ENCODE measurements around the gene KRT75.

The KRT75 gene

GRCh38 chr12:52401926-52402325 is 32.2 kb downstream of the KRT75 start:
- DNase-seq, result no peak
- TF ChIP-seq POLR2A (IDR thresholded peaks at IDR 0.05; ENCODE audit: low read length) (no peak), GATA1 (IDR thresholded peaks at IDR 0.05; ENCODE audit: low read depth, low read length) (no peak)

DNA sequence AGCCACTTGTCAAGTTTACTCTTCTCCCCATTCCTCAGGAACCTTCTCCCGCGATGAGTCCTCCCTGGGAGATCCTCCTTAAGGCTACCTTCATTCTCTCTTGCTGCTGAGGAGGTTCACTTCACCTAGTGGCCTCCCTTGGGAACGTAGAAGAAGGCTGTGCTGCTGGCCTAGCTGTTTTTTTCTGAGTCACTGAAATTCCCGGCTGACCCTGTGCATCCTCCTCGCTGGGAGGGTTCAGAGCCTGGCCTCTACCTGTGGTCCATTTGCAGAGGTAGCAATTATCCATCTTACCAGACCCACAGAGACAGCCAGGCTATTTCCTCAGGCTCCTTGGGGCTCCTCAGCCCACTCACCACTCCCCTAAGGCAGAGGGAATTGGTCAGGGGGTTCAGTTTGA is 32.6 kb downstream of the KRT75 start:
- TF ChIP-seq GATA1 (IDR thresholded peaks at IDR 0.05; ENCODE audit: low read depth, low read length) (no peak), POLR2A (IDR thresholded peaks at IDR 0.05; ENCODE audit: low read length) (no peak)
- DNase-seq, result no peak

DNA sequence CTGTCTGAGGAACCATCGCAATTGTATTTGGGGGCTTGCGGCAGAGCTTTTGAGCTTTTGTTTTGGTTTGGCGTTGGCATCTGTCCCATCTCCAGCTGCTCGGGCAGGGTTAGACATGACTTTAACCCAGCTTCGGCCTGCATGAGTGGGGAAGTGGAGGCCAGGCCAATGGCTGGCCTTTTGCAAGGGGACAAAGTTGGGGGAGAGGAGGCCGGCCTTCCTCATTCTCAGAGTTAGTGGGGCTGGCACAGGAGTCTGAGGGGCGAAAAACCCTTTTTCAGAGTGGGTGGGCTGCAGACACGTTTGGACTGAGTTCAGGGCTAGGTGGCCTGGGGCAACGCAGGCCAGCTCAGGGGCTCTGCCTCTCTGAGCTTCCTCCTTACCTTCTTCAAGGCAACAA is 33.3 kb downstream of the KRT75 start:
- TF ChIP-seq GATA1 (IDR thresholded peaks at IDR 0.05; ENCODE audit: low read depth, low read length) (no peak), POLR2A (IDR thresholded peaks at IDR 0.05; ENCODE audit: low read length) (no peak)
- DNase-seq, result no peak

GRCh38 chr12:52399756-52400155 is 34.4 kb downstream of the KRT75 start:
- no peak for TF ChIP-seq GATA1 (IDR thresholded peaks at IDR 0.05; ENCODE audit: low read depth, low read length)
- TF ChIP-seq POLR2A (IDR thresholded peaks at IDR 0.05; ENCODE audit: low read length), result no peak
- DNase-seq, result no peak

DNA sequence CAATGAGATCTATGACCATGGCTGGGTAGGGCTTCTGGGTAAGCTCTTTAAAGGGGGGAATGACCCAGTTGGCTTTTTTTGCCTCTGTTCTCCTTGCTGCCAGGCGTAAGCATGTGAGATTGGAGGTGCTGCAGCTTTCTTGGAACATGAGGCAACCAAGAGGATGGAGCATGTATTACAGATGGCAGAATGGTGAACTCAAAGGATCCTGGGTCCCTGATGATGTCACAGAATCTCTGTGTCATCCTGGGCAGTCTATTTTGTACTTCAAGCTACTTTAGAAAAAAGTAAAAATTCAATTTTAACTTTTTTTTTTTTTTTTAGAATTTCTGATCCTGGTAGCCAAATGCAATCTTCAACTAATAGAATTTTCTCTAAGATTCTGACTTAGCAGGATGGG is 36.0 kb downstream of the KRT75 start:
- DNase-seq, result no peak
- TF ChIP-seq POLR2A (IDR thresholded peaks at IDR 0.05; ENCODE audit: low read length) (no peak), GATA1 (IDR thresholded peaks at IDR 0.05; ENCODE audit: low read depth, low read length) (no peak)

DNA sequence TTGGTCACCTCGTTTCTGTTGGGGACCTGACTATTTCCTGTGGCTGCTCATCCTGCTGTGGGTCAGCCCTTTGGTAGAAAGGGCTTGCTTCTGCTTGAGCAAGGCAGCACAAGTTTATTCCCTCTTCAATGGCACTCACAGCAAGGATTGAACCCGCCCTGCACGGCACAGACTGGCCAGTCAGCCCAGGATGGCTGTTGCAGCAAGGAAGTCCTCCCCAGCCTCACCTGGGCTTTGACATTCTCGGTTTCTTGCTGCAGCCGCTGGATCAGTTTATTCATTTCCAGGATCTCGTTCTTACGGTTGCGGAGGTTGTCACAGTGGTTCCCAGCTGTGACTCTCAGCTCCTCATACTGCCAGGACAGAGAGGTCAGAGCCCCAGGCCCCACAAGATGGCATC is 37.5 kb downstream of the KRT75 start:
- TF ChIP-seq POLR2A (IDR thresholded peaks at IDR 0.05; ENCODE audit: low read length) (no peak), GATA1 (IDR thresholded peaks at IDR 0.05; ENCODE audit: low read depth, low read length) (no peak)
- DNase-seq, result no peak

DNA sequence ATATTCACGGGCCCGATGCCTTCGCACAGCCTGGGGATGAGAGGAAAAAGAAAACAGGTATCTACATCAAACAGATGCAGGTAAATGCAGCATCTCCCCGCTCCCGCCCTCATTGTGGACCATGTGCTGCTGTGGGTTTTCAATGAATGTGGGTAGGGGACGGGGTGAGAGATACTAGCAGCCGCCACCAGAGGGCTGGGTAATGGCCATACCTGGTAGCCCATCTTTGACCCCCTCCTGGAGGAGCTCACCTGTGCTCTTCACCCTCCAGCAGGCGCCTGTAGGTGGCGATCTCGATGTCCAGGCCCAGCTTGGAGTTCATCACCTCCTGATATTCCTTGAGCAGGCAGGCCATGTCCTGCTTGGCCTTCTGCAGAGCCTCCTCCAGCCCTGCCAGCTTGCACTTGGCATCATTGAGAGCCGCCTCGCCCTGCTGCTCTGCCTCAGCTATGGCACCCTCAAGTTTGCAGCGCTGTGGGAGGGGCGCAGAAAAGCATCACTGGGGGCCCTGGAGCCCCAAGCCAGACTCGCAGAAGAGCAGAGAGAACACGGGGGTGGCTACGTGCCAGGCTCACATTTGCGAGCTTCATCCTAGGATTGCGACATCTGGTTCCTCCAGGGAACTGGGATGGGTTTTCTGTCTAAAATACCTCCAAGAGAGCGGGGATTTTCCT is 38.3 kb downstream of the KRT75 start:
- TF ChIP-seq GATA1 (IDR thresholded peaks at IDR 0.05; ENCODE audit: low read depth, low read length) (no peak), POLR2A (IDR thresholded peaks at IDR 0.05; ENCODE audit: low read length) (no peak)
- DNase-seq, result peak in 1 of 2 experiments; percentile 5

- TF ChIP-seq POLR2A (IDR thresholded peaks at IDR 0.05; ENCODE audit: low read length) (no peak), GATA1 (IDR thresholded peaks at IDR 0.05; ENCODE audit: low read depth, low read length) (no peak)
- no peak for DNase-seq
Observed at GRCh38 chr12:52394836-52395405, 39.2 kb downstream of the KRT75 start.

DNA sequence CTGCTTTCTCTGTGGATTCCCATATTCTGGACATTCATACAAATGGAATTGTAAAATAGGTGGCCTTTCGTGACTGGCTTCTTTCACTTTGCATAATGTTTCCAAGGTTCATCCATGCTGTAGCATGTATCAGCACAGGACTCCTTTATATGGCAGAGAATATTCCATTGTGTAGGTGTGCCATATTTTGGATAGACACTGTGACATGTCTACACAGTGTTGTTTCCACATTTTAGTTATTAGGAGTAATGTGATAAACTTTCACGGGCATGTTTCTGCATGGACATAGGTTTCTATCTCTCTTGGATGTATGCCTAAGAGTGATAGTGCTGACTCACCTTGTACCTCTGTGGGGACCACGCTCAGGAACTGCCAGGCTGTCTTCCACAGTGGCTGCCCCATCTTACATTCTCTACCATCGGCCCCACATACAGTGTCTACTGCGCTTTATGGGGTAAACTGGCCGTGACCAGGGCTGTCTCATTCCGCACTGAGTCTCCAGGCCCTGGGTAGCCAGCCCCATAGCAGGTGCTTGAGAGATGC is 41.6 kb downstream of the KRT75 start:
- no peak for DNase-seq
- TF ChIP-seq POLR2A (IDR thresholded peaks at IDR 0.05; ENCODE audit: low read length) (no peak), GATA1 (IDR thresholded peaks at IDR 0.05; ENCODE audit: low read depth, low read length) (no peak)

DNA sequence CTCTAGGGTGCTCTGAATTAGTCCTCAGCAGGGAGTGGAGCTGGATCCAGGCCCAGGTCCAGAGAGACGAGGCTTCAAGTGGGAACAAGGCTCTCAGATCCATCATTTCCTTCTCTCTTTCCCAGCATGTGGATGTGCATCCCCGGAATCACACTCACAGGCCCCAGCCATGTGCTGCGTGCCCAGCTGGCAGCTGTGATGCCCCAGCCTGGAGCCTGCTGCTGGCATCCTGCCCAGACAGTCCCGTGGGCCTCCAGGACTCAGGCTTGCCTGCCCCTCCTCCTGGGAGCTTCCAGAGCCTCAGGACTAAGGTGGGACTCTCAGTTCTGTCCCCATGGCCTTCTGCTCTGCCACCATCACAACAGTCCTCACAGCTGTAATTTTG is 42.6 kb downstream of the KRT75 start:
- TF ChIP-seq POLR2A (IDR thresholded peaks at IDR 0.05; ENCODE audit: low read length) (no peak), GATA1 (IDR thresholded peaks at IDR 0.05; ENCODE audit: low read depth, low read length) (no peak)
- no peak for DNase-seq

GRCh38 chr12:52390739-52391617 is 43.2 kb downstream of the KRT75 start:
- TF ChIP-seq POLR2A (IDR thresholded peaks at IDR 0.05; ENCODE audit: low read length), result no peak
- no peak for TF ChIP-seq GATA1 (IDR thresholded peaks at IDR 0.05; ENCODE audit: low read depth, low read length)
- peak in 1 of 2 experiments; percentile 38 for DNase-seq

GRCh38 chr12:52389313-52390207 is 44.6 kb downstream of the KRT75 start:
- no peak for DNase-seq
- TF ChIP-seq GATA1 (IDR thresholded peaks at IDR 0.05; ENCODE audit: low read depth, low read length) (no peak), POLR2A (IDR thresholded peaks at IDR 0.05; ENCODE audit: low read length) (no peak)

DNA sequence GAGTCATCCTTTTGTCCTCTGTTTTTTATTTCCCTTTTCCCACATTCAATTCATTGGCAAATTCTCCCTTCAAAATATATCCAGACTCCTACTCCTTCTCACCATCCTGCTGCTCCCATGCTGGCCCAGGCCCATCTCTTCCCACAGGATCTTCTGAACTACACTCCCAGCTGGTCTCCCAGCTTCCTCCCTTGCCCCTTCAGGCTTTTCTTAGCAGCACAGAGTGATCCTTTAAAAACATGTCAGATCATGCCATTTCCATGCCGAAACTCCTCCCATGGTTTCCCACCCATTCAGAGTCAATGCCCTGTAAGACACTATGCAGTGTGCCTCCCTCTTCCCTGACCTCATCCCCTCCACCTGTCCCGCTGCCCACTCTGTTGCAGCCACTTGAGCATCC is 46.3 kb downstream of the KRT75 start:
- DNase-seq, result no peak
- no peak for TF ChIP-seq GATA1 (IDR thresholded peaks at IDR 0.05; ENCODE audit: low read depth, low read length)
- TF ChIP-seq POLR2A (IDR thresholded peaks at IDR 0.05; ENCODE audit: low read length), result no peak

Data from erythroblast (primary cell).